Activated naive CD4-positive, alpha-beta T cell treated with anti-CD3 and anti-CD28 coated beads, Interleukin-2, amount 50 U/mL, for 16 hours (primary cell): ENCODE data around the gene TSPAN1.

Experiments used
- DNase-seq: peaks from one replicate; pipeline ENCODE4 v3.0.0-alpha.2; 2020

TSPAN1 gene, protein sequence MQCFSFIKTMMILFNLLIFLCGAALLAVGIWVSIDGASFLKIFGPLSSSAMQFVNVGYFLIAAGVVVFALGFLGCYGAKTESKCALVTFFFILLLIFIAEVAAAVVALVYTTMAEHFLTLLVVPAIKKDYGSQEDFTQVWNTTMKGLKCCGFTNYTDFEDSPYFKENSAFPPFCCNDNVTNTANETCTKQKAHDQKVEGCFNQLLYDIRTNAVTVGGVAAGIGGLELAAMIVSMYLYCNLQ

GRCh38 chr1:46174448-46175231 is at the start of gene TSPAN1:
TSPAN1 (plus strand) TSS chr1:46175087; CDS start chr1:46181108, 6,021 bp downstream.
- no peak for DNase-seq

DNA sequence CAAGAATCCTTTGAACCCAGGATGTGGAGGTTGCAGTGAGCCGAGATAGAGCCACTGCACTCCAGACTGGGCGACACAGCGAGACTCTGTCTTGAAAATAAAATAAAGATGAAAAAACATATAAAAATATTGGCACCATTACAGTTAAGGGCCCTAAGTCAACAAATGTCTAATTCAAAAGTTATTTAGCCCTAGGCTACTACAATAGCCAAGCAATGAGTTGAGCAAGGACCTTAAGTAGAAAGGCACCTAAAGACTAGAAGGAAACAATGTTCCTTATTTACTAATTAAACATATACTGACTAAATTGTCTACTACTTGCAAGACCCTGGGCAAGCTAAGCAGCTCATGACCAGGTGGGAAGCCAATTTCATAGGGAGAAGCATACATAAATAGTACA is 46.5 kb upstream of the TSPAN1 start:
- DNase-seq = no peak

DNA sequence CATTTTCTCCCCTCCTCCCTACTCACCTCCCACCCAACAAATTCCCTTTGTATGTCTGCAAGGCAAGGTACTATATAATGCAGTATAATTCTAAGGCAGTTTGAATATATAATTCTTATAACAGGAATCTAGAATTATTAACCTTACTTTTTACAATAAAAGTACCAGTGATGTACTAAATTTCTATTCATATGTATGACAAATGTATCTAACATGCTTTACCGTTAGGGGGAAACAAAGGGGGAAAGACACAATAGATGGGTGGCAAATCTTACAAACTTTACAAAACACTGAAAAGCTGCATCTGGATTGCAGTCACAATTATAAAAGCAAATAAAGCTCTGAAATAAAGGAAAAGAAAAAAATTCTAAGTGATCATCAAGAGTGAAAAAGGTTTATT is 44.8 kb upstream of the TSPAN1 start:
- no peak for DNase-seq

DNA sequence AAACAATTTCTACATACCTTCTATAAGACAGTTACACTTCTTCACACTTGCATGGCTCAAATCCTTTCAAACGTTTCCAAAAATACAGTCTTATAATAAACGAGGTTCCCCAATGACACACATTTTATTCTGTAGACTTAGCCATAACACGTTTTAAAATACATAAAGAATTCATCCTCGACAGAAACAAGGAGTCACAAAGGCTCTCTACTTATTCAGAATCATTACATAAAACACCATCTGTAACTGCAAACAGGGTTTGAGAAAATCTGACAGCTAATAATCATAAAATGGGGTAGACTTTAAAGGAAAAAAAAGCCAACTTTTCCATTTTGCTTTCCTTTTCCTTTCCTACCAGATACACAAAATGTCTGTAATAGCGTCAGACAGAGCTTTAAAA is 44.3 kb upstream of the TSPAN1 start:
- DNase-seq = no peak

- DNase-seq = no peak
These were observed 43.8 kb upstream of the TSPAN1 start for GRCh38 chr1:46131093-46131492.

DNA sequence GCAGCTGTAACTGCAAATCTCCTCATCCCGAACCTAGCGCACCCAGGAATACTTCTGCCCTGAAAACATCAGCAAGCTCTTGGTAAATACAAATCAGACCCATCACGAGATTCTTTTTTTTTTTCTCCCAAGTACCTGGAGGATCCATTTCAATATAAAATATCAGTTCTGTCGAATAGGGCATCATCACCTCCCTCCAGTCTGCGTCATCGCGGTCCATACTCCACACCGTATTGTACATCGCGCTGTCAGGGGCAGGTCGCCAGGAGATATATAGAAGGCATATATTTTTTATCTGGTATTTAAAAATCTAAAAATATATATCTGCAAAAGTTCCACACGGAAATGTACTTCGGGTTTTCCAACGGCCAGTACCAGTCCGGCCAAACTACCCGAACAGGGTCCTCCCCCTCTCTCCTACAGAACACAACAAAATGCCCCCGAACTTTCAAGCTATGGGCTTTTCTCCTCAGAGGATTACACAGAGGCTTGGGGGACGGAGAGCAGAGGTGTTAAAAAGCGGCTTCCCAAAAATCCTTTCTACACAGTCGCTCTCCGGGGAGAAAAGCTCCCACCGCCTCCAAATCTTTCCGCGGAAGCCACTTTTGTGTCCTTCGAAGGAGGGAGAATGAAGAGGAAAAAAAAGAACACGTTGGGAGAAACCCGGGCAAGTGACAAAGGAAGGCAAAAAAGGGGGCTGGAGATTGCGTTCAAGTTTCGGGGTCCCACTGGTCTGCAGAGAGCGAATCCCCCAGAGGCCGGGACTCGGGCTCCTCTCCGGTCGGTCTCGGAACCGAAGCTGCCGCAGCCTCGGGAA is 43.0 kb upstream of the TSPAN1 start:
- peak; percentile 28 for DNase-seq

GRCh38 chr1:46132529-46133180 is 42.2 kb upstream of the TSPAN1 start, which contains the start of gene PIK3R3:
PIK3R3 (minus strand) TSS chr1:46132629; CDS start chr1:46131952, 677 bp downstream.
- peak; percentile 85 for DNase-seq

DNA sequence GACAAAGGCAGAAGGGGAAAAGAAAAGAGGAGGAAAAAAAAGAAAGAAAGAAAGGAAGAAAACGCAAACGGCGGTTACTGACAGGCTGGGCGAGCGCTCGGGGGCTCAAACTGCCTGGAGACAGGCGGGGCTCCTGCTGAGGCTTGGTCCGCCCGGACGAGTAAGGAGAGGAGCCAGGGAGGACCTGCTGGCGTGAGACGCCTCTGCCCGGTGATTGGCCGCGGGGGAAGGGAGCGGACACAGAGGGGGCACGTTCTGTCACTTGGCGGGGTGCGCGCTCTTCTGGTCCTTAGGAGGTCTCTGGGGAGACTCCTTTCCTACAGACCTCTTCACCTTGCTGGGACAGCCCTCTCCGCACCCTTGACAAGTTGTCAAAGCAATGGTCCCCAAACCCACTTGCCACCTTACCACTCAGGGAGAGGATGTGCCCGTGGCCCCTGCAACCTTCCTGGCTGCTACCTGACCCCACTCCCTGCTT is 41.7 kb upstream of the TSPAN1 start:
- DNase-seq = no peak

GRCh38 chr1:46133781-46134350 is 41.0 kb upstream of the TSPAN1 start:
- DNase-seq = no peak

DNA sequence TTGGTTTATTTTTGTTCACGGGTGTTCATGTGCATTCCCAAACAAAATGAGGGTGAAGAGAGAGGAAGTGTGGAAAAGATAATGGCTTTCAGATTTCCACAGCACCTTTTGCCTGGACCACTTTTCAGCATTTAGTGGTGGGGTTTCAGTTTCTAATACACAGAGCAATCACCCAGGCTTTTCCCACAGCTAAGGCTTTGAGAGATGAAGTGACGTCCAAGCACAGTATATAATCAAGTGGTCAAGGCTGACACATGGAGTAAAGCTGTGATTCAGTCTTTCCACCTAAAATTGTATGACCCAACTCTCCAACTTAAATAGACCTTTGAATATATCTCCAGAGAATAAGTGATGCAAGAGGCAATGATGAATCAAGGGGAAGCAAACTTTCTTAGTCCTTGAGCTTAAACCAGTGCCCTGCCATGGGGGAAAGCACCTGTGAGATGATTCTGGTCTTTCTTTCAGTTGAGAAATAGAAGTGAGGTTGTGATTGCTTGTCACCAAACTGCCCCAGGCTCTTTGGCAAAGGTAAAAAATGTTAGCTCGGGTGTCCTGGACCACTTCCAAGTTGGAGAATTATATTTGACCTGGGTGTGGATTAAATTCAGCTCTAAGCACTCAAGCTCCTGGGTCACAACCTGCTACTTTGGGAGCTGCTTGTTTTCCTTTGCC is 40.1 kb upstream of the TSPAN1 start:
- no peak for DNase-seq

GRCh38 chr1:46136711-46137110 is 38.2 kb upstream of the TSPAN1 start:
- no peak for DNase-seq

DNA sequence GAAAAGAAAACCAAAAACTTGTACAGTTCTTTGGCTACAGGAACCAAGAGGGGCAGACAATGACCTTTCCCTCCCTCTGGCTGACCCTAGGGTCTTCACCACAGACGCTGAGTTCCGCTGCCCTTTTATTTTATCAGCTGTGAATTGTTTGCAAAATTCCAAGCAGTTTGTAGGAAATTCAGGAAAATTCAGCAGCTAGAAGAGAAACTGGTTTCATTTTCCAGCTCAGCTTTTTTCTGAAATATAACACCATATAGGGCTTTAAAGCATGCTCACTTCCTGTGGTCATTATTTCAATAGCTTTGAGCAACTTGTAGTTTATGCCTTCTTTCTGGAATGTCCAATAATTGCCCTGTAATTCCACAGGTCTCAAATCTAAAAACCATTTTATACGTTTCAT is 37.0 kb upstream of the TSPAN1 start:
- no peak for DNase-seq

DNA sequence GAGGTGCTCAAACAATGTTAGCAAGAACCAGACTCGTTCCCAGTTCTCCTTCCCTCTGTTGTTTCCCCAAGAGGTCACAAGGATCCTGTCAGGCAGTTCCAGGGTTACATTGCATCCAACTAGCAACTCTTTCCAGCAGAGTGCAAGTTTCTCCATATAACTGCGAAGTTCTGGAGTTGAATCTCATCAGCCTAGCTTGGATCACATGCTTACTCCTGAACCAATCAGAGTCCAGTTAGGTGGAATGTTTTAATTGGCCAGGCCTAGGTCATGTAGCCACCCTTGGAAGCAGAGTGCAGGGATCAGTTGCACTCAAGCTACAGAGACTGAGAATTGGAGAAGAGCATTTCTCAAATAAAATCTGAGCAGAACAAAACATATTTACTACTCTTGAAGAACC is 26.6 kb upstream of the TSPAN1 start:
- DNase-seq = no peak

GRCh38 chr1:46150085-46150484 is 24.8 kb upstream of the TSPAN1 start:
- DNase-seq = no peak

DNA sequence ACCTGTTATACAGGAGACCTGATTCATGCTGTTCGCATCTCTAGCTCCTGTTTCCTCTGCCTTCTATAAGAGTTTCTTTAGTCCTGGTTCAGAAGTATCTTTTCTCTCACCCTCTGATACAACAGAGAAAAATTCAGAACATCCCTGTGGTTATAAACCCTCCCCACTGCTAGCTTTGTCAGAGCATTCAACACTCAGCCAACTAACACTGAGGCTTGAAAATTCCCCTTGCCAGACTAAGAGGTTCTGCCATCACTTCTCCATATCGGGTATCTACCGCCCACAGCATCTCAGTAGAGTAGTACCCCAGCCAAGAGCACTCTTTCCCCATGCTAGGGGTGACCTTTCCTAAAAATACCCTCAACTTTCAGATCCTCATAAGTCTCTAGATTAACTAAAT is 22.9 kb upstream of the TSPAN1 start:
- DNase-seq = no peak

DNA sequence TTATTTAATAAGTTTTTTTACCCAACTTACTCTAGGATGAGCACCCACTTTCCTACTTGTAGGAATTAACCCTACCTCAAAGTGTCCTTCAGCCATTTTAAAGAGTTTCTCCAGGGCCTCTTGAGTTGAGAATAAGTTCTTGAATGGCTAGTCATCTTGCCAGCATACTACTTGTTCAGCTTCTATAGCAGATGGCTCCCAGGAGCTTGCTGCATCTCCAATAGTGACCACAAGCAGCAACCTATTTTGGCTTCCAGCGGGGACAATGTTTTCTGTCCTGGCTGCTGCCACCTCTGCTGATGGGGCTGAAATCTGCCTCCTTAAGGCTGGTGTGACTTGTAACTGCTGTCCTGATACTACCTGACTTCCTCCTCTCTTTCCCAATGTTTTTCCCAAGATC is 21.7 kb upstream of the TSPAN1 start:
- no peak for DNase-seq

GRCh38 chr1:46153732-46154131 is 21.2 kb upstream of the TSPAN1 start:
- DNase-seq = no peak

DNA sequence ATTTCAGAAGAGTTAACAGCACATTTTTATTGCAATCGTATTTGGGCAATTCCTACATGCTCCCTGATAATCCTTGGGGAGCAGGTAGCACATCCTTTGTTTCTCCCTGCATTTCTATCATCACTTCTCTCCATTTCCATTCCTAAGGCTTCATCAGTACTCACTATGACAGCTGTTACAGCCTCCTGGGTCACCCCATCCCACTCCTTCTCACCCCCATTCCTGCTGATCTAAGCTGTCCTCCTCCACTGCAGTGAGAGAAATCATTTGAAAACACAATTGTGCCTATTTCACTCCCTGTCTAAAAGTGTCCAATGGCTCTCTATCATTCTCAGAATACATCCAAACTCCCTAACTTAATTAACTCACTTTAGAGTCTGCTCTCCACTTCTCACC is 17.0 kb upstream of the TSPAN1 start:
- DNase-seq = no peak

DNA sequence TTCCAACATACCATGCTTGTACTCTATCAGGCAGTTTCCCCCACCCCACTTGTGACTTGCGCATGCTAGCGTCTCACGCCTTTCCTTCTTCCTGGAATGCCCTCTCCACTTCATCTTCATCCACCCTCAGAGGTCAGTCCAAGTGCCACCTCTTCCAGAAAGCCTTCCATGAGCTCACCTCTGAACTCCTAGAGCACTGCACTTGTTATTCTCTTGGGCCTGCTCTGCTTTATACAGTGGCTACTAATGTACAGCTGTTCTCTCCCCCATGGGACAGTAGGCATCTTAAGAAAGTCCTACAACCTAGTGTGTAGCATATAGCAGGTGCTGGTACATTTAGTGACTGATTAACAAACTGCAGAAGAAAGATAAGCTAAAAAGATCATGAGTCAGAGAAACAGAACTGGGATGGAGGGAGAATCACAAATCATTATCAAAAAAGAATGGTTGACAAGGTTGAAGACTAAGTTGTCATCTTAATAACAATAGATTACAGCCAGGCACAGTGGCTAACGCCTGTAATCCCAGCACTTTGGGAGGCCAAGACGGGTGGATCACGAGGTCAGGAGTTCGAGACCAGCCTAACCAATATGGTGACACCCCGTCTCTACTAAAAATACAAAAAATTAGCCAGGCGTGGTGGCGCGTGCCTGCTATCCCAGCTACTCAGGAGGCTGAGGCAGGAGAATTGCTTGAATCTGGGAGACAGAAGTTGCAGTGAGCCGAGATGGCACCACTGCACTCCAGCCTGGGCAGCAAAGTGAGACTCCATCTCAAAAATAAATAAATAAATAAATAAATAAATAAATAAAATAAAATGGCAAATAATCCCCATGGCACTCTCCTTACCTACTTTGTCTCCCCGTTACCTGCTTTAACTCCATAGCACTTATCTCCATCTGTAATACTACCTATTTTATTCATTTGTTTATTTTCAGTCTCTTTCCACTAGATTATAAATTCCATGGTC is 16.3 kb upstream of the TSPAN1 start:
- DNase-seq = no peak

GRCh38 chr1:46159516-46159915 is 15.4 kb upstream of the TSPAN1 start:
- DNase-seq = no peak

GRCh38 chr1:46160212-46160611 is 14.7 kb upstream of the TSPAN1 start:
- no peak for DNase-seq
